Measurements from ENCODE around the gene NBEAL1.
"Not testable (repeated sequence)": the region's sequence is repeated elsewhere in the genome, so short reads cannot be mapped to it uniquely, and the experiment has no call there.

Gene NBEAL1

DNA sequence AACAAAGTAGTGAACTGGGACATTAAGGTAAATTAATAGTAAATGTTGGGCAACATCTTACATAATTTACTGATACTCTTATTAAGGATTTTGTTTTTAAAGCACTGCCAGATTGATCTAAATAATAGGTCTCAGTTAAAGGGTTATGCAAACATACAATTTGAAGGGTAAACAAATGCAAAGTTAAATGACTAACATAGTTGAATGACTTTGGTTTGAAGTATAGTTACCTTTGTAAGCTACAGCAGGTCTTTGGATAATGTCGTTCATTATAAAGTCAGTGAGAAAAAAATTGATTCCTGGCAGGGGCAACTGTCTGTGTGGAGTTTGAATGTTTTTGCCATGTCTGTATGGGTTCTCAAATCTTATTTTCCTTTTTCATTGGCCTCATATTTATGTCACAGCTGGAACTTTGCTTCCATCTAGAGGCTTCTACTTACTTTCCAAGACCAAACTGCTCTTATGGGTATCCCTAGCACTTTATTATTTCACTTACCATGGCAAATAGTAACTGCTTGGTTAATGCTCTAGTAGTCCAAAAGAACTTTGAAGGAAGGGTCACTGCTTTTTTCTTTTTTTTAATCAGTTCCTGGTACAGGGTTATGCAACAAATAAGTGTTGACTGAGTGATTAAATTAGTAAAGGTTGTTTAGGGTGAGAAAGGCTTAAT is 107.8 kb downstream of the NBEAL1 start:
- peak; percentile 96 for FAIRE-seq

DNA sequence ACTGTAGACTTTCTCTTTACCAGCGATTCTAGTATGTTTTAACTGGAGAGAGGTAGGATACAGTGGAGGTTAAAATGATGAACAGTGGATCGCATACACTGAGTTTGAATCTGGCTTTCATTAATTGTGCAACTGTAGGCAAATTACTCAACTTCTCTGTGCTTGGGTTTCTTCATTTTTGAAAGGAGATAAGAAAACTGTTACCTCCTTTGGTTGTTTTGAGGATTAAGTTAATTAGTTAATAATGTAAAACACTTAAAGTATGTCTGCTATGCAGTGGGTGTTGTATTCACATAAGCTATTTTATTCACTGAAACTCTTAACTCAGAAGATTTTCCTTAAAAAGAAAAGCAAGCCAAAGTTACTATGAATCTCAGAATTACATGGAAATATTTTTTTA is 112.3 kb downstream of the NBEAL1 start:
- FAIRE-seq, result no peak

DNA sequence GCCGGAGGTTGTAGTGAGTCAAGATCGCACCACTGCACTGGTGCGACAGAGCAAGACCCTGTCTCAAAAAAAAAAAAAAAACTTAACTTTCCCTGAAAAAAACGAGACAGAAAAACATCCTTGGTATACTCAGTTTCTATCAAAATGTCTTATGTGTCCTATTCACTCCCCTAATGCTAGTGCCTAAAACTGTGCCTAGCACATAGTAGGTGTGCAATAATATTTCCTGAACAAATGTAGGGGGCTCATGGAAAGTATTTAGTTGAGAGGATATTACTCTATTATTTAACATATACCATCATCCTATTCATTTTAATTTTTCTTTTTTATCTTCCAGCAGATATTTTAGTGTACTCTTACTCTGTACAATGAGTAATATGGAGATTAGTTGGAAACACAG is 120.4 kb downstream of the NBEAL1 start:
- FAIRE-seq, result no peak

DNA sequence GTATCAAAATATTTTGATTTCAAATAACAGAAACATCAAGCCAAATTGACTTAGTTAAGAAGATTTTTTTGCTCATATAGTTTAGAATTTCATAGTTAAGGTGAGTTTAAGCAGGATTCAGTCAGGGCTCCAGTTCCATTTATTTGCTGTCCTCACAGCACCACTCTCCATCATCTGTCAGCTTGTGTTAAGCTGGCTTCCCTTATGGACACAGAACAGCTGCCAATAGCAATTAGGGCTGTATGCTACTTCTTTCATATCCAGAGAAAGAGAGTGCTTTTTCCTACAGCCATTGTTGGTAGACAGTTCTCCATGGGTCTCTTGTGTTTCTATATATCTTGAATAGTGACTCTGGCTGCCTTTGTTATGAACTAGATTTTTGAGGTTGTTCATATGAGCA is 128.7 kb downstream of the NBEAL1 start:
- no peak for FAIRE-seq

DNA sequence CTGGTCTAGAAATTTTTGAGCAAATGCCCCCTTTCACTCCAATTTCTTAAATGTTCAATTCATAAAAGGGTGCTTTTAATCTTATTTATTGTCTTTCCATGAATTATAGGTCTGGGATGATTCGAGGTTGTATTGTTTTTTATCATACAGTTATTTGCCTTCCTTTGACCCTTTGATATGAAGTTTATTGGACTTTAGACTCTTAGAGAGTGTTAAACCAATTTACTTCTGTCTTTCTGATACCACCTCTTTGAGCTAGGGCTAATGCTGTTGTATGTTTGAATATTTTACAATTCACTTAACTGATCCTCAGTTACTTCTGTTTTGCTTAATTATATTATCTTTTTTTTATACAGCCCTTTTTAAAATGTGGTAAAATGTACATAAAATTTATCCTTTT is 134.5 kb downstream of the NBEAL1 start:
- FAIRE-seq, result no peak

DNA sequence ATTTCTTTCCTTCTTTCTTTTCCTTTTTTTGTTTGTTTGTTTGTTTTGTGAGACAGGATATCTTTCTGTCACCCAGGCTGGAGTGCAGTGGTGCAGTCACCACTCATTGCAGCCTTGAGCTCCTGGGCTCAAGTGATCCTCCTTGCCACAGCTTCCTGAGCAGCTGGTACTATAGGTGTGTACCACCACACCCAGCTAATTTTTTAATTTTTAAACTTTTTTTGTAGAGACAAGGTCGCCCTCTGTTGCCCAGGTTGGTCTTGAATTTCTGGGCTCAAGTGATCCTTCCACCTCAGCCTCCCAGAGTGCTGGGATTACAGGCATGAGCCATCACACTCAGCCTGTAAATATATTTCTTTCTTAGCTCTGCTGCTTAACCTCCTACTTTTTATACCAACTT is 140.7 kb downstream of the NBEAL1 start:
- FAIRE-seq, result no peak

DNA sequence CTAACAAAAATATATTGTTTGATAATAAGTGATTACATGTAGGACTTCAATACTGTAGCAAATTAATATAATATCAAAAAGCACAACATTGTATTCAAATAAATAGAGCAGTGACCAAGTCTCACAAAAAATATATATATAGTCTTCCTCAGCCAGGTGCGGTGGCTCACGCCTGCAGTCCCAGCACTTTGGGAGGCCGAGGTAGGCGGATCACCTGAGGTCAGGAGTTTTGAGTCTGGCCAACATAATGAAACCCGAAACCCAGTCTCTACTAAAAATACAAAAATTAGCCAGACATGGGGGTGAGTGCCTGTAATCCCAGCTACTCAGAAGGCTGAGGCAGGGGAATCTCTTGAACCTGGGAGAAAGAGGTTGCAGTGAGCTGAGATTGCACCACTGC is 148.0 kb downstream of the NBEAL1 start:
- not testable (repeated sequence) for FAIRE-seq

DNA sequence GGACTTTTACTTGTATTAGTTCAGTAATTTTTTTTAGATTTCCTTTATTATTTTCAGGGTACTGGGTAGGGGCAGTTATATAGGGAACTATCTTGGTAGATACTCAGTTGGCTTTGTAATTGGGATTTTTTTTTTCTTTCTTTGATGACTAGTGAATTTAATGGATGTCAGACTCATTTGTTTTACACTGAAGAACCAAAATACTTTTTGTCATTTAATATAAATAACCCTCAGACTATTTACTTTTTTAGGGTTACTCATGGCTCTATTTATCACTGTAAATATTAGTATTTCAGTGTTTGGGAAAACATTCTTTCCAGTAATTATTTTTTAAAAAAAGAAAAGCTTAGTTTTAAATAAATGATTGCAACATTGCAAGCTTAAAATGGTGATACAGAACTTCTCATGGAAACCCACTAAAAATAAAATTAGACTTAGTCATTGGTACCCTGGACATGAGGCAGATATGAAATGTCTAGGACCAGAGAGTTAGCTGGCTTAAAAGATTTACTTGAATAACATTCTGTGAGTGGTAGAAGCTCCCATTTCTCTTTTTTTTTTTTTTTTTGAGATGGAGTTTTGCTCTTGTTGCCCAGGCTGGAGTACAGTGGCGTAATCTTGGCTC is 149.7 kb downstream of the NBEAL1 start:
- peak; percentile 92 for FAIRE-seq

DNA sequence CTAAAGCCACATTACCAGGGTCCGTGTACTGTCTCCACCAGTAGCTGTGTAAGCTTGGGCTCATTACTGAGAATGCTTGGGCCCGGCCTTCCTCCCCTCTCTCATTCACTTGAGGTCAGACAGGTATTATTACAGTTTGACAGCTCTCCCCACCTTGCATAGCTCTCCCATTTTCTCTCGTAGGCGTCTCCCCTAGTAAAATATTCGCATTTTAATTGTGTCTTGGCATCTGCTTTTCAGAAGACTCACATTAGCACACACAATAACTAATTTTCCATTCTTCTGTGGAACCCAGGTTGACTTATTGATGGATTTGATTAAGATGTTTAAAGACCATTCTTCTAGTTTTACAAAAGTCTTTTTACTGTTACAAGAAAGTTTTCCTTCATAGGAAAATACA is 153.1 kb downstream of the NBEAL1 start:
- no peak for FAIRE-seq

DNA sequence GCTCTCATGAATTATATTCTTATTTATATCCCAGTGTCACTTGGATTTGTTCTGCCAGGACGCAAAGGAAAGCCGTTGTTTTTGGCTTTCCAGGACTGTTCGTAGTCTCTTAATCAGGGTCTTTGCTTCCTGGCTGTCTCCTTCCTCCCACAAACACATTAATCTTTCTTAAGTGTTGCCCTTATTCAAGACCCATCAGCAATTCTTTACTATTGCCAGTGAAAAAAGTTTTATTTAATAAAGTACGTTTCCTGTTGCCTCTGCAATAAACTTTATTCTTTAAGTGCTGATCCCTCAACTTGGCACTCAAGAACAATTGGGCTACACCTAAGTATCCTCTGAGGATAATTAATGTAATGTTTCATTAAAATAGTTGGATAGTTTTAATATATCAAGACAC is 155.8 kb downstream of the NBEAL1 start:
- no peak for FAIRE-seq

DNA sequence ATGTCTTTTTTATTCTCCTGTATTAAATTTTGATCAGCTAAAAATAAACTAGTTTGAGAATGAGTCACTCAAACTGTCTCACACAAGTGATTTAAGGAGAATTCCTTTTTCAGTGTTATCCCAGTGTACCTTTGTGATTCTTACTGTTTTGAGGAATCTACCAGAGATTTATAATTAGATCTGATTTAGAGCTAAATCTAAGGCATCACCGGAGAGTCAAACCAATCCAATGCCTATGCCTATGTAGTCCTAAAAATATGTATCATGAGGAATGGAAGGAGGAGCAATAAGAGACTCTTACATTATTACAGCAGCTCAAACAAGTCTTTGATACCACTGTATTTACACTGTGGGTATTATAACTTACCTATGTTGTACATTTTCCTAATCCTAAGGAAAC is 160.7 kb downstream of the NBEAL1 start:
- FAIRE-seq, result no peak

DNA sequence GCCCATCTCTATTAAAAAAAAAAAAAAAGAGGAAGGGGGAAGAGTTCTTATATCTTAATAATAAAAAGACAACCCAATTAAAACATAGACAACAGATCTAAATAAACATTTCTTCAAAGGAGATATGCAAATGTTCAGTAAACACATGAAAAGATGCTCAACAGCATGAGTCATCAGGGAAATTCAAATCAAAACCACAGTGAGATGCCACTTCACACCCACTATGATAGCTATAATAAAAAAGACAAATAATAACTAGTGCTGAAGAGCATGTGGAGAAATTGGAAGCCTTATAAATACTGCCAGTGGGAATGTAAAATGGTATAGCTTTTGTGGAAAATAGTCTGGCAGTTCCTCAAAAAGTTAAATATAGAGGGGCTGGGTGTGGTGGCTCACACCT is 162.7 kb downstream of the NBEAL1 start:
- FAIRE-seq, result no peak

DNA sequence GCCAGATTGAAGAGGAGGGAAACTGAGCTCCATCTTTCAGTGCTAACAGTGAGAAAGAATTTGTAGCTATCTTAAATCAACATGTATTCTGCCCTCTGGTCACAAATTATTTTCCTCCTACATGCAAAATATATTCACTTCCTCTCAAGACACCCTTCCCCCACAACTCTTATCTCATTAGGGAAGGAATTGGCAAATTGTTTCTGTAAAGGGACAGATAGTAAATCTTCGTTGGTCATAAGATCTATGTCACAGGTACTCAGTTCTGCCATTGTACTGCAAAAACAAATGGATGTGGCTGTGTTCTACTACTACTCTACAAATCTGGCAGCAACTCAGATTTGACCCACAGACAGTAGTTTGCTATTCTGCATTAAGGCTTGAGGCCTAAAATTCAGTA is 171.2 kb downstream of the NBEAL1 start:
- FAIRE-seq, result no peak

DNA sequence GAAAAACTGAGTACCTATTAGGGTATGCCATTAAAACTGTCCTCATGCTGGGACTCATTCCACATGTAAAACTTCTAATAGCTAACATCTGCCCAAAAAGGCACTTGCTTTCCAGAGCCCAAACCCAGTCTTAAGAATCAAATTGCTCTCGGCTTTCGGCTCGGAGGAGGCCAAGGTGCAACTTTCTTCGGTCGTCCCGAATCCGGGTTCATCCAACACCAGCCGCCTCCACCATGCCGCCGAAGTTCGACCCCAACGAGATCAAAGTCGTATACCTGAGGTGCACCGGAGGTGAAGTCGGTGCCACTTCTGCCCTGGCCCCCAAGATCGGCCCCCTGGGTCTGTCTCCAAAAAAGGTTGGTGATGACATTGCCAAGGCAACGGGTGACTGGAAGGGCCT is 175.9 kb downstream of the NBEAL1 start:
- not testable (repeated sequence) for FAIRE-seq

DNA sequence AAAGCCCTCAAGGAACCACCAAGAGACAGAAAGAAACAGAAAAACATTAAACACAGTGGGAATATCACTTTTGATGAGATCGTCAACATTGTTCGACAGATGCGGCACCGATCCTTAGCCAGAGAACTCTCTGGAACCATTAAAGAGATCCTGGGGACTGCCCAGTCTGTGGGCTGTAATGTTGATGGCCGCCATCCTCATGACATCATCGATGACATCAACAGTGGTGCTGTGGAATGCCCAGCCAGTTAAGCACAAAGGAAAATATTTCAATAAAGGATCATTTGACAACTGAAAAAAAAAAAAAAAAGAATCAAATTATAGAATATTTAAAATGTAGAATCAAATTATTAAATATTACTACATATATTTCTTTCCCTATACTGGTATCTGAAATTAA is 176.4 kb downstream of the NBEAL1 start:
- FAIRE-seq, result not testable (repeated sequence)

DNA sequence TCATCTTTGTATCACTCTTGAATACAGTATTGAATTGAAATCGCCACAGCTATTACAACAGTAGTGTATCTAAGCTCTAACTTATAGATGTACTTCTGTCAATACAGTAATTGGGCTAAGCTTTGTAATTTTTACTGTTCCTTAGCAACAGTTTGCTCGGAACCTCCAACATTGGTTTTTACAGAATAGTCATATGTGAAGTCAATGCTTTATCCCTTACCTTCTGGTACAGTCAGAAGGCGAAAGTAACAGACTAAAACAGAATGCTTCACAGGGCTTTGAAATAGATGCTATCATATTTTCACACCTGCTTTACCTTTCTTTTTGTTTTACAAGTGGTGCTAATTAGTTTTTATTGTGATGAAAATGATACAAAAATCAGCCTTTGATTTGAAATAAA is 177.3 kb downstream of the NBEAL1 start:
- peak; percentile 97 for FAIRE-seq

DNA sequence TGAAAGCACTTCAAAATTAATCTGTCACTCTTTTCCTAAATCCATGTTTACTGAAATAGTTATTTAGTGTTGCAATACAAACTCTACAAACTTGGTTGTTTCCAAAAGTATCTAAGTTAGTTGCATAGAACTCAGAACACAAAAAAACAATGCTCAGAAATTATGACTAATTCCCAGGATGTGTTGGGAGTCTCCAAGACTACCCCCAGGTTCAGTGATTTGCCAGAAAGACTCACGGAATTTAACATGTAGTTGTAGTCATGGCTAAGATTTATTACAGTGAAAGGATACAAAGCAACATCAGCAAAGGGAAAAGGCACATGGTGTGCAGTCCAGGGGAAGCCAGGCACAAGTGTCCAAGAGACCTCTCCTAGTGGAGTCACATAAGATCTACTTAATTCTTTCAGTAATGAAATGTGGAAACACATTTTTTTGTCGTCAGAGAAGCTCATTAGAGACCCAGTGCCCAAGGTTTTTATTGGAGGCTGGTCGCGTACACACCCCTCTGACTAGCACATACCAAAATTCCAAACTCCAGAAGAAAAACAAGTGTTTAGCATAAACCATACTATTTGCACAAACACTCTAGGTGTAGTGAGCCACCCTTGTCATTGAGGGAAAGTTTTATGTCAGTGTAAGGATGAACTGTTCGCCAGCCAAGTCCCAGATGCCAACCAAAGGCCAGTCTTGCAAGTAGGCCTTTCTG is 180.8 kb downstream of the NBEAL1 start:
- no peak for FAIRE-seq

DNA sequence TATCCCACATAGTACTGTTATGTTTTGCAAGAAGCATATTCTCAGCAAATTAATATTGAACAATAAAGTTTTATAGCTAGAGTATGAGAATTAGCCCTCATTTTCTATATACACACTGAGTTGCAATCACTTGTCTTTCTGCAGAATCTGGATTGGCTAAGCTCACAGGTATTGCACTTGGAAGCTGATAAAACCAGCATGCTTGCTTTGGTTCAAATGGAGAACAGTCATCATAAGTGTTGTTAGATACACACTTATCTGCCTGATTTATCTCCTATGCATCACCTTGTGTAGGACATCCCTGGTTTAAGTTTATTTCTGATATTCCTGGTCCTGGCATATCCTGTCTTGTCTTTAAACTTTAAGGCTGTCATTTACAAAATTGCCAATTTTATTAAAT is 186.2 kb downstream of the NBEAL1 start:
- FAIRE-seq, result no peak

DNA sequence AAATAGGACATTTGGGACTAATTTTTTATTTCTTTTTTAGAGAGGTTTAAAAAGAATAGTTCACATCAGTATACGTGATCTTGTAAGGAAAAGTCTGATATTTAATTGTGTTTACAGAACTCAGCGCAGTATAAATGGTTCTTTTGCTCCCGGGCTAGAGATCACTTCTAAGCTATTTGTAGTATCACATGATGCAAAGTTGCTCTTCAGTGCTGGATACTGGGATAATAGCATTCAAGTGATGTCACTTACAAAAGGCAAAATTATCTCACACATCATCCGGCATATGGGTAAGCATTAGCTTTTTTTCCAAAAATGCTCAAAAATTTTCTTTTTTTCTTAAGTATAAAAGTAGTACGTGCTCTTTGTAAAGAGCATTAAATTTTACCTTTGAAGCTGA is 186.8 kb downstream of the NBEAL1 start:
- FAIRE-seq, result no peak

DNA sequence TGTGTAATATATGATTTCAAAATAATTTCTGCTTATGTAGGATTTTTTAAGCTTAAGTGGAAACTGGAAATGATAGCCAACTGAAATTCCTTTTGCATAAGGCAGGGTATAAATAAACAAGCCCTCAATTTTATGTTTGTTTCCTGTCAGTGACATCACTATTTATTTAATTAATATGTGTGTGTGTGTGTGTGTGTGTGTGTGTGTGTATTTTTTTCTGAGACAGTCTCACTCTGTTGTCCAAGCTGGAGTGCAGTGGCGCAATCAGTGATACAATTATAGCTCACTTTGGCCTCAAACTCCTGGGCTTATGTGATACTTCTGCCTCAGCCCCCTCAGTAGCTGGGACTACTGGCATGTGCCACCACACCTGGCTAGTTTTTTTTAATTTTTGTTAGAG is 194.9 kb downstream of the NBEAL1 start:
- FAIRE-seq, result no peak

DNA sequence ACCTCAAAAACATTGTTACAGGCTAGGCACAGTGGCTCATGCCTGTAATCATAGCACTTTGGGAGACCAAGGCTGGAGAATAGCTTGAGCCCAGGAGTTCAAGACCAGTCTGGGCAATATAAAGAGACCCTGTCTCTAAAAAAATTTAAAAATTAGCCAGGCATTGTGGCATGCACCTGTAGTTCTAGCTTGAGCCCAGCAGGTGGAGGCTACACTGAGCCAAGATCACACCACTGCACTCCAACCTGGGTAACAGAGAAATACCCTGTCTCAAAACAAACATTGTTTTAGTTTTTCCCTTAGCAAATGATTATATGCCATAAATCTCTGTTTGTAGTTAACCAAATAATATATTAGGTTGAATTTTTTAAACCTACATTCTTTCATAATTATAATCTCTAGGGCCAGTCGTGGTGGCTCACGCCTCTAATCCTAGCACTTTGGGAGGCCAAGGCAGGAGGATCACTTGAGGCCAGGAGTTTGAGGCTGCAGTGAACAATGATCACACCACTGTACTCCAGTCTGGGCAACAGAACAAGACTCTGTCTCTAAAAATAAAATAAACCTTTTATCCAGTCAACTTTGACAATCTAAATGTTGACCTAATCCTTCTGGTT is 210.9 kb downstream of the NBEAL1 start:
- FAIRE-seq, result peak; percentile 88

DNA sequence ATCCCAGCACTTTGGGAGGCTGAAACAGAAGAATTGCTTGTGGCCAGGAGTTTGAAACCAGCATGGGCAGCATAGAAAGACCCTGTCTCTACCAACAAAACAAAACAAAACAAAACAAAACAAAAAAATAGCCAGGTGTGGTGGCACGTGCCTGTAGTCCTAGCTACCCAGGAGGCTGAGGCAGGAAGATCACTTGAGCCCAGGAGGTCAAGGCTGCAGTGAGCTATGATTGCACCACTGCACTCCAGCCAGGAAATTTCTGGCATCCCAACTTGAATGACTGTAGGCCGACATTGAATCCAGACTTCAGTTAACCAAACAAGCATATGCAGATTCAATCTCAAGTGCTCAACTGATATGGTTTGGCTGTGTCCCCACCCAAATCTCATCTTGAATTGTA is 215.0 kb downstream of the NBEAL1 start:
- FAIRE-seq, result not testable (repeated sequence)

DNA sequence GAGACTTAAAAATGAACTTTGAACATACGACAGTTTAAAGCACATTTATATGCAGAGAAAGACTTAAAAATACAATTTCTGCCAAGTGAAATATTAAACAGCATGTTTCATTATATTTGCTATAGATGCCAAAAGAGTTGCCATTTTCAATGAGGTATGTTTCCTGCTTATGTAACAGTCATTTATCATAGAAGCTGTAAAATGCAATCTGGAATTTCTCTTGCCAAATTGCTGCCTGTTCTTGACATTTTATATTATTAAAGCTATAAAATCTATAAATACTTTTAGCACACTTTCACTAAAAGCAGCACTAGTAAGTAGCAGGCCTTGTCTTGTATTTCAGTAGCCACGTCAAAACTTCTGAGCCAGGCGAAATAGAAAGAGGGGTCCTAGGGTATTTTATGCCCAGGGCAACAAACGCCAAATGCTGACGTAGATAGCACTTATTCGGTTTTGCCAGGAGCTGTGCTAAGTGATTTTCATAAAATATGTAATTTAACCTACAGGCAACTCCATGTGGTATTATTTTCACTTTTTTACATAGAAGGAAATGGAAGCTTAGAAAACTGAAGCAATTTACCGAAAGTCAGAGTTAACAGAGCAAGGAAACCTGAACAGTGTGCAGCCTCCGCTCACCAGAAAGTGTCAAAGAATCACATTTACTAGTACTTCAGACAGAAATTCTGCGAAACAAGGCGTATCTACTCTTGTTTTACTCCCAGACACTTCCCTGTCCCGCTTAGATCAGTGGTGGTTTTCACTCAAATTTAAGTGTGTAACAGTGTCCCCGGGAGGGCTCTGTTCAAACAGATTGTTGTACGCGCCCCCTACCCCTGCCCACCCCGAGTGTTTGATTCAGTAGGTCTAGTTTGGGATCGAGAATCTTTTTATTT is 222.9 kb downstream of the NBEAL1 start:
- no peak for FAIRE-seq
